Astrocyte of the spinal cord (primary cell): ENCODE results near the gene LY6G5C.
A peak's percentile ranks its signal among the peaks of the same experiment; 100 is the strongest.

Experiments
- DNase-seq: peaks from one replicate; pipeline ENCODE4 v3.0.0; 2011; ENCODE audit warnings: low read depth, low spot score
- H3K4me3 ChIP-seq: 2 replicates; pipeline ENCODE4 v1.5.1; 2011; ENCODE audit warnings: low read depth, mild to moderate bottlenecking, low read length, moderate library complexity
- in situ Hi-C: cut with HindIII; loops from 2 replicates; pipeline ENCODE4 v1.10.0; 2017; ENCODE audit warnings: low sequenced_read_pairs
- TF ChIP-seq, protein P1 (sequence below): IDR thresholded peaks from 2 replicates; pipeline ENCODE4 v1.5.1; 2012; ENCODE audit warnings: low read depth, mild to moderate bottlenecking, low read length, inconsistent platforms

Gene LY6G5C

DNA sequence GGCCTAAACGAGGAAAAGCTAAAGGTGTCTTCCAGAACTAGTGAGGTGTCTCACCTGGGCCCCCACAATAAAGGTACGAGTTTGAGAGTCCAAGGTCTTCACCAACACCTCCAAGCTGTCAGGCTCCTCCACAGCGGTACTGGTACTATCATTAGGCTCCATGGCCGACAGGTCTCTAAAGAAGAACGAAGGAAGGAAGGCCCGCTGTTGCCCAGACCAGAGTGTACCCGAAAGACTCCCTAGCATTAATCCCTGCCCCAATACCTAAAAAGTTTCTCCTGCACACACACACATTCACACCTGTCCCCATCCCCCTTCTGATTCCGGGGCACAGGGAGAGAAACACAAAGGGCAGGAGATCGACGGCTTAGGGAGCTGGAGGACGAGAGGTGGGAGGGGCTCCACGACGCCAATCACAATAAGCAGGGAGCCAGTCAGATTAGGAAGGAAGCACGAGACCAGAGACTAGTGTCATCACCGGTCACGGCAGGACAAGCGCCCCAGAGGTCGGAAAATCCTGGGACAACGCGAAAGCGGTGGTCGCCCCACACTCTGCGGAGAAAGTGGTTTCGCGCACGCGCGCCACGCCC is 29.2 kb downstream of the LY6G5C start:
- in situ Hi-C loops, result no loop called here
- DNase-seq, result no peak
- TF ChIP-seq, protein P1, sequence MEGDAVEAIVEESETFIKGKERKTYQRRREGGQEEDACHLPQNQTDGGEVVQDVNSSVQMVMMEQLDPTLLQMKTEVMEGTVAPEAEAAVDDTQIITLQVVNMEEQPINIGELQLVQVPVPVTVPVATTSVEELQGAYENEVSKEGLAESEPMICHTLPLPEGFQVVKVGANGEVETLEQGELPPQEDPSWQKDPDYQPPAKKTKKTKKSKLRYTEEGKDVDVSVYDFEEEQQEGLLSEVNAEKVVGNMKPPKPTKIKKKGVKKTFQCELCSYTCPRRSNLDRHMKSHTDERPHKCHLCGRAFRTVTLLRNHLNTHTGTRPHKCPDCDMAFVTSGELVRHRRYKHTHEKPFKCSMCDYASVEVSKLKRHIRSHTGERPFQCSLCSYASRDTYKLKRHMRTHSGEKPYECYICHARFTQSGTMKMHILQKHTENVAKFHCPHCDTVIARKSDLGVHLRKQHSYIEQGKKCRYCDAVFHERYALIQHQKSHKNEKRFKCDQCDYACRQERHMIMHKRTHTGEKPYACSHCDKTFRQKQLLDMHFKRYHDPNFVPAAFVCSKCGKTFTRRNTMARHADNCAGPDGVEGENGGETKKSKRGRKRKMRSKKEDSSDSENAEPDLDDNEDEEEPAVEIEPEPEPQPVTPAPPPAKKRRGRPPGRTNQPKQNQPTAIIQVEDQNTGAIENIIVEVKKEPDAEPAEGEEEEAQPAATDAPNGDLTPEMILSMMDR, result no peak
- peak overlapping the region; percentile 93 for H3K4me3 ChIP-seq

DNA sequence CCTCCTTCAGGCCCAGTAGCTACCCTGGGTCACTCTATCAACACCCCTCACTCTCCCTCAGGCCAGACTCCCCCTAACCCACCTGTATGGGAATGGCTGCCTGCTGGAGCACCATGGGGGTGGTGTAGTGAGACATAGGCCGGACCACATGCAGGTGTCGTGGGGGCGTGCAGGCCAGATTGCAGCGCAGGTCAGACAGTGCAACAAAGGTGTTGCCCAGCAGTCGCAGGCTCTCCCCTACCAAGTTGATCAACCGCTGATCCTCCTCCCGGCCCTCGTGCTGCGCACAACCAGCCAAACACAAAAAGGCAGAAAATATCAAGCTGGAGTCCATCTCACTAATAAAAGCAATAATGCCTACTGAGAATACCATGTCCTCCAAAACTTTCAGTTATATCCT is 35.5 kb downstream of the LY6G5C start:
- no peak for DNase-seq
- in situ Hi-C loops, result no loop called here
- no peak overlapping the region for H3K4me3 ChIP-seq
- TF ChIP-seq, protein P1, result no peak

DNA sequence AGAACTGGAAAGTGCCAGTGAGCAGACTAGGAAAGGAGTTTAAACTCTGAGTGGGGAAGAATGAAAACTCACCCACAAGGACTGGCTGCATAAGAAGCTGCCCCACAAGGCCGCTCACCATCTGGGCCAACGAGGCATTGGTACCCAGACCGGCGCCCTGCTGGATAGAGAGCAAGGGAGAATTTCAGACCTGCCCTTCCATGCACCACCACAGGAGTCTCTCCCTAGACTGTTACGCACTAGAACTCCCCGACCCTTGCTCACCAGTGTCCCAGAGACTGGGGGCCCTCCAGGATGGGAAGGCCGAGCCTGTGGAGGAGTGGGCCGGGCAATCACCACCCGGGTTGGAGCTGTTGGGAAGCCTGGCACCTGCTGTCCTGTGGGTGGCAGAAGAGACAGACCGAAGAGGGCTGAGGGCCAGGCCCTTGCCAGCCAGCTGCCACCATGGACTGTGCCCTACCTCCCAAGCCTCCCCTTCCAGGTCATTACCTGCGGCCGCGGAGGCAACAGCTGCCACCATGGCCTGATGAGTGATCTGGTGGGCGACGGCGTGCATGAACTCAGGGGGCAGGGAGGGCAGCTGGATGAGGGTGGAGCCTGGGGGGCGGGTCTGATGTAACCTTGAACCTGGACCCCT is 36.9 kb downstream of the LY6G5C start:
- TF ChIP-seq, protein P1, result no peak
- no peak for DNase-seq
- in situ Hi-C loops, result no loop called here

DNA sequence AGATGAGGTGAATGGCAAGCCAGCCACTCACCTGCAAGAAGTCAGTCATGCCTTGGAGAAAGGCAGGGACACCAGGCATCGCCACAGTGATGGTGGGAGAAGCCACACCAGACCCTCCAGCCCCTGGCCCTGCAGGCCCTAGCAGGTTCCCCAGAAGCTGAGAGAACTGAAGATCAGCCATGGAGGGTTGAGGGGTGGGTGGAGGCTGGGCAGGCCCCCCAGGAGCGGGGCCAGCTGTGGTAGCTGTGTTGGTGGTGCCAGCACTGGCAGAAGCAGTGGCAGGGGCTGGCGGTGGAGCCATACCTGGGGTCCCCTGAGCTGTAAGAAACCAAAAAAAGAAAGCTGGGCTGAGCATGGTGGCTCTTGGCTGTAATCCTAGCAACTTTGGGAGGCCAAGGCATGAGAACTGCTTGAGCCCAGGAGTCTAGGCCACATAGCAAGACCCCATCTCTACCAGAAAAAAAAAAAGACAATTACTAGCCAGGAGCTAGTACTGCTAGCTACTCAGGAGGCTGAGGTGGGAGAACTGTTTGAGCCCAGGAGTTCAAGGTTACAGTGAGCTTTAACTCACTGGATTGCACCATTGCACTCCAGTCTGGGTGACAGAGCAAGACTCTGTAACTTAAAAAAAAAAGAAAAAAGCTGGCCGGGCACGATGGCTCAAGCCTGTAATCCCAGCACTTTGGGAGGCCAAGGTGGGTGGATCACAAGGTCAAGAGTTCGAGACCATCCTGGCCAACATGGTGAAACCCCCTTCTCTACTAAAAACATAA is 37.9 kb downstream of the LY6G5C start:
- no peak overlapping the region for H3K4me3 ChIP-seq
- TF ChIP-seq, protein P1, result no peak
- in situ Hi-C loops, result no loop called here
- DNase-seq, result no peak

More for the DNA sequence above, 36.9 kb downstream of the LY6G5C start:
- no peak overlapping the region for H3K4me3 ChIP-seq

DNA sequence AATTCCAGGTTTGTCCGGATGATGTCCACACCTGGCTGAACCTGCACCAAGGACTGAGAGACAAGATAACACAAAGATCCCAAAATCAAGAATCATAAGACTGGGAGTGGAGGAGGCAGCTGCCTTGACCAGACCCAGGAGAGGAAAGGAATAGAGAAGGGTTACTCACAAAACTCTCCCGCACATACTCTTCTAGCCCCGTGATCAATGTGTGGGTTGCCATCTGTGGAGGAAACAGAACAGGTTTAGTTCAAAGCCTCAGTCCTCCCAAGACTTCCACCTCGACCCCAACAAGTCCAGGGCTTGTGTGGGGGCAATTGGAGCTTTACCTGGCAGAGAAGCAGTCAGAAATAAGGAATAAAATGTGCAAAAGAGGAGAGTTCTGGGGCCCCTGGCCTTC is 39.5 kb downstream of the LY6G5C start:
- TF ChIP-seq, protein P1, result no peak
- no peak for DNase-seq
- H3K4me3 ChIP-seq, result no peak overlapping the region
- in situ Hi-C loops, result no loop called here

DNA sequence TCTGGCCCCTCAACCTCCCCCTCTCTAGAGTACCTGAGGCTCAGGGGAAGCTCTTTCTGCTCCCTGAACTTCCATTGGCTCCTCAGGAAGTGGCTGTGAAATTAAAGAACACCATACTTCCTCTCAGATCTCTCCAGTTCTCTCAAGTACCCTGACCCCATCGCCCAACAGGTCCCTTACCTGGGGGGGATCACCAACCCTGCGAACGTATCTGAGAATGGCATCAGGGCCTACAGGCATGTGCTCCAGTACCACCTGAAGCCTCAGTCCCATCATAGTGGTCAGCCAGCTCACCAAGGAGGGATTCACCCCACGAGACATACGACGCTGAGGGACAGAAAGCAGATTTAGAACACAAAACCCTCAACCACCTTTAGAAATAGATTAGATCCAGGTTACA is 40.3 kb downstream of the LY6G5C start:
- in situ Hi-C loops, result no loop called here
- no peak for DNase-seq
- no peak overlapping the region for H3K4me3 ChIP-seq
- TF ChIP-seq, protein P1, result no peak
